ENCODE measurements around the gene ARHGAP23.

DNA sequence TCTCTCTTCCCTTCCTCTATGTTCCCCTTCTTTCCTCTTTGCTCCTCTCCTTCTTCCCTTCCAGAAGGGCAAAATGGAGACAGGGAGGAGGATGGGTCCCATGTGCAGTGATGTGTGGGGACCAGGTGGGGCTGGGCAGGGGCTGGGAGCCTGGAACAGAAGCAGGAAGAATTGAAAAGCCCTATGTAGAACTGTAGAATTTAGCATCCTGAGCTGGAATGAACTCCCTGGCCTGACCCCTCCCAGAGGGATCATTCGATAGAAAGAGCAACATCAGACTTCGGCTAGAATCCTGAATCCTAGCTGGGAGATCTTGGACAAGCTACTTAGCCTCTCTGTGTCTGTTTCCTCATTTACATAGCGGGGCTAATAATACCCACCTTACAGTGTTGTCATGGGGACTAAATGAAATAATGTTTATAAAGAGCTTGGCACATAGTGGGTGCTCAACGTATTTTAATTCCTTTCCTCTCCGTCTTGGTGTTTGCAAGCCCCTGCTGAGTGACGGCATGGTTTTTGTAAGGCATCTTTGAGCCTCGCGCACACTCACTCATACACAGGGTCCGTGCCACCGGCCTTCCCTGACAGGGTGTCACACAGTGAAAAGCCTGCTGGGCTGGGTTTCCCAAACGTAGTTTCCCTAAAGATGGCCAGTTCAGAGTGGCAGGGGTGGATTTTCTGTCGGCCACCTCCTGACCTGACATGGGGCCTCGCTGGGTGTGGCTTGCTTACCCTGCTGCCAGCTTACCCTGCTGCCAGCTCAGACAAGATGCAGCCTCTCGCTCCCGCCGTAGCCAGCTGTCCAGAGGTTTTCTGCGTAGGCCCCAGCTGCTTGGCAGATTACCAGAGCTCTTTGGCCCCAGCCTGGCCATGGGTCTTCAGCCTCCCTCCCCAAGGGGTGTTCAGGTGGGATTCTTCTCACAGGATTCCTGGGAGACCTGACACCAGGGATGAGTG lies 6.1 kb upstream of the ARHGAP23 start:
- TF ChIP-seq CTCF (conservative IDR thresholded peaks at IDR 0.05) (no peak), ZFX (IDR thresholded peaks at IDR 0.05) (no peak)

Data from C4-2B (cell line).